HPDE6-E6E7 (cell line): ENCODE measurements around the gene IZUMO1.
A peak's percentile ranks its signal among the peaks of the same experiment; 100 is the strongest.

ENCODE experiments used
- DNase-seq: peaks from one replicate; pipeline ENCODE4 v3.0.0; 2011; ENCODE audit warnings: missing footprints; ENCODE audit errors: extremely low spot score

The IZUMO1 gene

GRCh38 chr19:48757089-48757675, 10.5 kb upstream of the IZUMO1 start:
- no peak for DNase-seq

- DNase-seq = no peak
Observed at GRCh38 chr19:48756686-48757085, 10.0 kb upstream of the IZUMO1 start.

DNA sequence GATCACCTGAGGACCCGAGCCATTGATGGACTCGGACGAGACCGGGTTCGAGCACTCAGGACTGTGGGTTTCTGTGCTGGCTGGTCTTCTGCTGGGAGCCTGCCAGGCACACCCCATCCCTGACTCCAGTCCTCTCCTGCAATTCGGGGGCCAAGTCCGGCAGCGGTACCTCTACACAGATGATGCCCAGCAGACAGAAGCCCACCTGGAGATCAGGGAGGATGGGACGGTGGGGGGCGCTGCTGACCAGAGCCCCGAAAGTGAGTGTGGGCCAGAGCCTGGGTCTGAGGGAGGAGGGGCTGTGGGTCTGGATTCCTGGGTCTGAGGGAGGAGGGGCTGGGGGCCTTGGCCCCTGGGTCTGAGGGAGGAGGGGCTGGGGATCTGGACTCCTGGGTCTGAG, 9.5 kb upstream of the IZUMO1 start:
- DNase-seq = no peak

DNA sequence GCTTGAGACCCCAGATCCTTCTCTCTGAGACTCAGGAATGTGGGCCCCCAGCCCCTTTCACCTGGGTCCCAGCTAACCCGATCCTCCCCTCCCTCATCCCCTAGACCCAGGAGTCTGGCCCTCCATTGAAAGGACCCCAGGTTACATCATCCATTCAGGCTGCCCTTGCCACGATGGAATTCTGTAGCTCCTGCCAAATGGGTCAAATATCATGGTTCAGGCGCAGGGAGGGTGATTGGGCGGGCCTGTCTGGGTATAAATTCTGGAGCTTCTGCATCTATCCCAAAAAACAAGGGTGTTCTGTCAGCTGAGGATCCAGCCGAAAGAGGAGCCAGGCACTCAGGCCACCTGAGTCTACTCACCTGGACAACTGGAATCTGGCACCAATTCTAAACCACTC, 9.1 kb upstream of the IZUMO1 start:
- no peak for DNase-seq

DNA sequence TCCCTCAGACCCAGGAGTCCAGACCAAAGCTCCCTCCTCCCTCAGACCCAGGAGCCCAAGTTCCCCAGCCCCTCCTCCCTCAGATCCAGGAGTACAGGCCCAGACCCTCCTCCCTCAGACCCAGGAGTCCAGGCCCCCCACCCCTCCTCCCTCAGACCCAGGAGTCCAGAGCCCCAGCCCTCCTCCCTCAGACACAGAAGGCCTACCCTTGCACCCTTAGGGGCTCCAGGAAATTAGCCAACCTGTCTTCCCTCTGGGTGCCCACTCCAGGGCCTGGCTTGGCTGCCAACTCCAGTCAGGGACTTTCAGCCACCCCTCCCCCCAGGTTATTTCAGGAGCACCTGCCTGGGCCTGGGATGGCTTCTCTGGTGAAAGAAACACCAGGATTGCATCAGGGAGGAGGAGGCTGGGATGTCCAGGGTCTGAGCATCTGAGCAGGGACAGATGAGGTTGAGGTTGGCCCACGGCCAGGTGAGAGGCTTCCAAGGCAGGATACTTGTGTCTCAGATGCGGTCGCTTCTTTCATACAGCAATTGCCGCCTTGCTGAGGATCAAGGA, 8.5 kb upstream of the IZUMO1 start, which contains the start of gene FGF21:
Gene FGF21, plus strand, starts transcription at position 441 of the 558 bp plus-strand sequence. CDS start 713 bp downstream, outside the sequence.
- no peak for DNase-seq

- peak; percentile 88 for DNase-seq
Observed at GRCh38 chr19:48752496-48753365, 6.0 kb upstream of the IZUMO1 start, which contains the start of gene FUT1. TSS of gene FUT1 (minus strand) at chr19:48752641. CDS start at chr19:48751281, 1,360 bp downstream.

GRCh38 chr19:48751845-48752495, 5.3 kb upstream of the IZUMO1 start:
- DNase-seq = no peak

DNA sequence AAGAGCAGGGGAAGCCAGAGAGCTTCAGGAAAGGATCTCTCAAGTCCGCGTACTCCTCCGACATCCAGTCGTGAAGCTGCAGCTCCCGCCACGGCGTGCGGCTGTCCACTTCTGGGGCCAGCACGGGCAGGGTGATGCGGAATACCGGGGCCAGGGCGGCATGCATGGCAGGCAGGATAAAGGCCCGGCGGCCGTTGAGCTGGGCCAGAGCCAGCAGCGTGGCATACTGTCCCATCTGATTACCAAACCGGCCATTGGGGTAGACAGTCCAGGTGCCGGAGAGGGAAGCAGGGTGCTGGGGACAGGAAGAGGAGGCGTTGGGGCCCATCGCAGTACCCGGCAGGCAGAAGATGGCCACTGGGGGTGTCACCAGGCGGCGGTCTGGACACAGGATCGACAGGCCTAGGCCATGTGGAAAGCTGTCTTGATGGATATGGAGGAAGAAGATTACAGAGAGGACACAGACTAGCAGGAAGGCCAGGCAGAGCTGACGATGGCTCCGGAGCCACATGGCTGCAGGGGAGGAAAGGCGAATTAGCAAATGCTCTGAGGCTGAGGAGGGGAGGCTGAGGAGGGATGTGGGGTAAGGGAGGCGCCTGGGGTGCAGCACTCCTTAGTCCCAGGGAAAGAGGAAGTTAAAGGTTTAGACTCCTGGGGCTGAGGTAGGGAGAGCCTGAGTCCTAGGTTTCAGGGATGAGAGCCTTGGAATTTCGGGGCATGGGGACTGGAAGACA, 4.2 kb upstream of the IZUMO1 start:
- DNase-seq = no peak

DNA sequence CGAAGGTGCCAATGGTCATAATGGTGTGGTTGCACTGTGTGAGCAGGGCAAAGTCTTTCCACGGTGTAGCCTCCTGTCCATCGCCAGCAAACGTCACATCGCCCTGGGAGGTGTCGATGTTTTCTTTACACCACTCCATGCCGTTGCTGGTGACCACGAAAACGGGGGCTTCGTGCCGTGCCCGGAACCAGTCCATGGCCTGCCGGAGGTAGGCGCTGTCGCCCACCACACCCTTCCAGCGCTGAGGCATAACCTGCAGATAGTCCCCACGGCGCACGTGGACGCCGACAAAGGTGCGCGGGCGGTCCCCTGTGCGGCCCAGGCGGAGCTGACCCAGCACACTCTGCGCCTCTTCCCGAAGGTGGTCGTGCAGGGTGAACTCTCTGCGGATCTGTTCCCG, 3.6 kb upstream of the IZUMO1 start:
- no peak for DNase-seq

GRCh38 chr19:48749571-48750198, 3.0 kb upstream of the IZUMO1 start:
- no peak for DNase-seq

GRCh38 chr19:48746110-48746509, 599 bp downstream of the IZUMO1 start:
- DNase-seq = no peak

- DNase-seq = no peak
Observed at GRCh38 chr19:48745208-48745995, 1.3 kb downstream of the IZUMO1 start.

DNA sequence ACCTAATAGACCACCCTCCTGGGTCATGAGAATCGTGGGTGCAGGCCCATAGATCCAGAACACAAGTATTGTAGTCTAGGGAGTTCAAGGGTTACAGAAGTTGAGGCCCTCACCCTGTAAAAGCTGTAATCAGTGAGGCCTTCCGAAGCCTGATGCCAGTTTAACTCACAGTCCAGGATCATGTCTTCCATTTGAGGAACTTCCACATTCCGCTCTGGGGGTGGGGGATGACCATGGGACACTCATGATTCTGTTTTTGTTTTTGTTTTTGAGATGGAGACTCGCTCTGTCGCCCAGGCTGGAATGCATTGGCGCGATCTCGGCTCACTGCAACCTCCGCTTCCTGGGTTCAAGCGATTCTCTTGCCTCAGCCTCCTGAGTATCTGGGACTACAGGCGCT, 4.6 kb downstream of the IZUMO1 start:
- DNase-seq = no peak

DNA sequence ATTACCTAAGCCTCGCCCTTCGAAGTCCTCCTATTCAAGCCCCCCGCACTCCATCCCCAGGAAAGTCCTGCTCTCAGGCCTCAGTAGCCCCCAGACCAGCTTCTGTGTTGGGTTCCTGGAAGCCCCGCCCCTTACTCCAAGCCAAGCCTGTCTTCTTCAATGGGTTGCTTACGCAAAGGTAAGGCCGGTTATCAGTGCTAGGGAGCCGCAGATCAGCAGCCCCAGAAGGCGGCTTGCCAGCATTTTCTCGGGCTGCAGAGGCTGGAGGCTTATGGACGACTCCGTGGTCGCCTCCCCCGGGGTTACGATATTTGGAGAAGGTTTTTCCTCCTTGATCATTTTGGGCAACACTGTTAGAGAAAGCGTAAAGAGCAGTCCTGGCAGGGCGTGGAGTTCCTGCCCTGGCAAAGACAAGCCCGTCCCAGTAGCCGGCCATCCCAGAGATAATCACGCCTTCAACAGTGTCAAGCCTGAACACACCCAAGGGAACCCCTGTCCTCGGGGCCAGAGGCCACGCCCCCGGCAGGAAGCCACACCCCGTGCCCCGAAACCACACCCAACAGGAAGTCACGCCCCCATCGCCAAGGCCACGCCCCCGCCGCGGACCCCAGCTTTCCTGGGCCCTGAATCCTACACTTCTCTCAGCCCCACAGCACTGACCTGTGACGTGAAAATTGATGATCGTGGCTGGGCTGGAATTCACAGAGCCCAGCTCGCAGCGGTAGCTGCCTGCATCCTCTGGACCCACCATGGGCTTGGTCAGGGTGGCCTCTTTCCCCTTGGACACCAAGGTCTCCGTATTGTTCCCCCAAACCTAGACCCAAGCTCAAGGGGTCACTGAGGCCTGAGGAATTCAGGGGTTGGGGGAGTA, 5.3 kb downstream of the IZUMO1 start:
- no peak for DNase-seq

DNA sequence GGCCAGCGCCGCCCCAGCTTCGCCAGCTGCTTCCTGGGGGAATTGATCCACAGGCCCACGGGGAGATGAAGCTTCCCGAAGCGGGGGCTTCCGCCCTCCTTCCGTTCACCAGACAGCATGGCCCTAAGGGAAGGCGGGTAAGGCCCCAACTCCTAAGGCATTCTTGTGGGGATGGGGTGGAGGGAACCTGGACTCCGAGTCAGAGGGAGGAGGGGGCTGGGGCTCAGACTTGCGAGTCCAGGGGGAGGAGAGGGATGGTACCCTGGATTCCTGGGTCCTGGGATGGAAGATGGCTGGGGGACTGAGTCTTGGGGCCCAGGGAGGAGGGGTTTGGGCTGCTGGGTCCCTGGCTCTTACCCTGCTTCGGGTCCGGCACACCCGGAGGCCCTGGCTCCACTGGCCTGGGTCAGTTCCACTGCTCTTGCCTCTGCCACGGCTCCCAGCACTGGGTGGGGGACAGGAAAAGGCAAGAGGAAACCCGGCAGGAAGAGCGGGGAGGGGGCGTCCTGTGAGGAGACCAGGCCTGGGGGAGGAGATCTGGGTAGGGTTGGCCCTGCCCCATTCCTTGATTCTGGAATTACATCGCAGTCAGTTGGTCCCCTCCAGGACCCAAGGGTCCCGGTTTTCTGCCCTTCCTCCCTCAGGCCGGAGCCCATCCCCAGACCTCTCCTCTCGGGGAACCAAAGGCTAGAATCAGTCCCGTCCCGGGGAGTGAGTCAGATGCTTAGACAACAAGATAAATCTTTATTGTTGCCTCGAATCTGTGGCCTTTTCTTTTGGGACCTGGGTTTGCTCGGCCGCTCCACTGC, 6.3 kb downstream of the IZUMO1 start, which contains the start of gene RASIP1:
Gene RASIP1, minus strand, starts transcription at position 447 of the 809 bp plus-strand sequence. Its CDS starts 328 bp downstream, at position 119.
- no peak for DNase-seq

- no peak for DNase-seq
Observed at GRCh38 chr19:48739404-48740163, 7.1 kb downstream of the IZUMO1 start.
